Fibroblast of the aortic adventitia (primary cell): Measurements from ENCODE around the gene ROPN1B. TPM values are rescaled to one million over a fixed set of nuclear protein-coding genes. Genes with fewer than 3 reads are reported as not detected.
A peak's percentile ranks its signal among the peaks of the same experiment; 100 is the strongest.
"Not testable (repeated sequence)": the region's sequence is repeated elsewhere in the genome, so short reads cannot be mapped to it uniquely, and the experiment has no call there.

ENCODE experiments used
- DNase-seq: peaks from one replicate; pipeline ENCODE4 v3.0.0-alpha.2; 2010; ENCODE audit warnings: low read depth
- H3K4me3 ChIP-seq: 2 replicates; pipeline ENCODE4 v1.5.1; 2011; ENCODE audit warnings: low read depth, mild to moderate bottlenecking, control low read depth, low read length, moderate library complexity
- CTCF ChIP-seq: IDR thresholded peaks from 2 replicates; pipeline ENCODE4 v1.5.1; 2011; ENCODE audit warnings: mild to moderate bottlenecking, low read length, control low read depth, inconsistent platforms; ENCODE audit not compliant: insufficient read depth
- total RNA-seq: library from RNA; depleted of rRNA; stranded (reverse); fragments of >200 nt; gene quantifications from 2 replicates; pipeline ENCODE4 v1.2.3, GENCODE V29; 2012; ENCODE audit warnings: low replicate concordance

ROPN1B gene
- not detected in 2 replicates for total RNA-seq

GRCh38 chr3:125968701-125969592 is at the start of gene ROPN1B:
Gene ROPN1B, plus strand, starts transcription at chr3:125969178. Its CDS starts 2,877 bp downstream, at chr3:125972055.
- DNase-seq, H3K4me3 ChIP-seq: not testable (repeated sequence)

DNA sequence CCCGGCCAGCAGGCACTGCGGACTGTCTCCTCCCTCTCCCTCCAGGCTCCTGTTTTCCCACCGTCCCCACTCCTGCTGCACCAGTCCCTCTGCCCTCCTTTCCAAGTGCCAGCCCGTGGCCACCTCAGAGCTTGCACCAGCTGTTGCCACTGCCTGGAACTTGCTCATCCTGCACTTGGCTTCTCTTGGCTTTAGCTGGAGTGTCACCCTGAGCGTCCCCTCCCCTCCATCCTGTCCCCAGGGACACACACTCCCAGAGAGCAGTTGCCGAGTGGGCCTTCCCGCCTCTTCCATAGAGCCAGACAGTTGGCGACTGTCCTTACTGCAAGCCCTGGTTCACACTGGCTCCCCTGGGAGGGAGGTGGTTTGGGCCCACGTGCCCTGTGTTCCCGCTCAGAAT is 48.8 kb upstream of the ROPN1B start:
- not testable (repeated sequence) for DNase-seq, H3K4me3 ChIP-seq

GRCh38 chr3:125920751-125921279 is 48.2 kb upstream of the ROPN1B start:
- H3K4me3 ChIP-seq, DNase-seq: not testable (repeated sequence)

DNA sequence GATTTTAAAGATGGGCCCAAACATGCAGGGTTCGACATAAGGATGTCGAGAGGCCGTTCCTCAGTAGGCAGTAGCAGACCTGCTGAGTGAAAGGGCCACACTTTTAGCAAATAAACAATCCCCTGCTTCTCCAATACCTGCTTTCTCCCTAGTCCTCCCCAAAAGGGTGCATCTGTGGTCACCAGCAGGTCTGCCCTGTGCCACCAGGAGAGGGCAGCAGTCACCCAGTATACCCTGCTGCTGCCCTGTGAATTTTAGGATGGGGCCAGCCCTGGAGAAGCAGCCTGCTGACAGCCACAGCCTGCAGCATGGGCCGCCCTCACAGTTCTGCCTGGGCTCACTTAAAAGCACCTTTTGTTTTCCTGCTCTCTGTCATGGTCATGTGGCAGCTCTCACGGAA is 47.3 kb upstream of the ROPN1B start:
- TF ChIP-seq CTCF = peak; percentile 37
- peak; percentile 67 for DNase-seq
- not testable (repeated sequence) for H3K4me3 ChIP-seq

DNA sequence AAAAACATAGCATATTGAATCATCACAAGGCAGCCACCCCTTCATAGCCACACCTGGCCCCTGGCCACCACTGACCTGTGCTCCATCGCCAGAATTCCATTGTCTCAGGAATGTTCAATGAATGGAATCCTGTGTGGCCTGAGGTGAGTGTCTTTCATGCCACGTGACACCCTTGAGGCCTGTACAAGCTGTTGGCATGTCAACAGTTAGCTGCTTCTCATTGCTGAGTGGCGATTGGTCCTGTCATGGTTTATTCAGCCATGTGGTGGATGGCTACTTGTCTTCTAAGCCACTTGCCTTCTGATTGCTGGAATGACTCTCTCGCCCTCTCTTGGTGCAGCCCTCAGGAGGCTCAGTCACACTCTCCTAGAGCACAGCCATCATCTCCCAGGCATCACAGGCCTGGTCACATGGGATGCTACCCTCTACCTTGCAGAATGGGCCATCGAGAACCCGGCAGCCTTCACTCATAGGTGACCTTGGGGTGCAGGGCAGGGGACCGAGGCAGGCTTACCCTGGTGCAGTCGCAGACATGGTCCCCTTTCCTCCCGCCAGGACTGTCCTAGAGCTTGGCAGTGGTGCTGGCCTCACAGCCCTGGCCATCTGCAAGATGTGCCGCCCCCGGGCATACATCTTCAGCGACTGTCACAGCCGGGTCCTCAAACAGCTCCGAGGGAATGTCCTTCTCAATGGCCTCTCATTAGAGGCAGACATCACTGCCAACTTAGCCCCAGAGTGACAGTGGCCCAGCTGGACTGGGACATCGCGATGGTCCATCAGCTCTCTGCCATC is 45.5 kb upstream of the ROPN1B start:
- DNase-seq, H3K4me3 ChIP-seq: not testable (repeated sequence)

DNA sequence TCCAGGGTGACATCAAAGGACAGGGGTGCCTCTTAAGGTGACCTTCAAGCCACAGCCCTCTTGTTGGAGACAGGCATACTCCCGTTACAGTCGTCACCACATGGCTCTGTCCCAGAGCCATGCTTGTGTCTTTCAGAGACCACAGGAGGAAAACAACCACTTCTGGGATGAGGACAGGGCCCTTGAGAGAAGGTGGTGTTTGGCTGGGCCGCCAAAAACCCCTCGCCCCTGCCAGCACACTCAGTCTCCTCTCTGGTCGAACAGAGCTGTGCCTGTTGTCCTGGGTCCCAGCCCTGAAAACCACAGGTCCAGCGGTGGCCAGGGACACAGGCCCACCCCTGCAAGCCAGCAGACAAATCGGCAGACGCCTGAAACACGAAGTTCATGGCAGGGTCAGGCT is 44.7 kb upstream of the ROPN1B start:
- not testable (repeated sequence) for DNase-seq, H3K4me3 ChIP-seq

DNA sequence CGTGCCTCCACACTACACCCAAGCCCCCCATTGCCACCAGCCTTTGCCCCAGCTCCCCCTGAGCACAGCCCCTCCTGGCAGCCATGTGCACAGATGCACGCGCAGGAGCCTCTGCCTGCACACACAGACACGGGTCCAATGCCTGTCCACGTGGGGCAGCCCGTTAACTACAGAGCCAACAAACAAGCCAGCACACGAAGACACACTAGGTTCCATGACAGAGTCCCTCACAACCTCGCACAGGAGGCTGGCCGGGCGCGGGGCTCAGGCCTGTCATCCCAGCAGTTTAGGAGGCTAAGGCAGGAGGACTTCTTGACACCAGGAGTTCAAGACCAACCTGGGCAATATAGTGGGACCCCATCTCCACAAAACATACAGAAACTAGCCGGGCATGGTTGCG is 43.3 kb upstream of the ROPN1B start:
- not testable (repeated sequence) for H3K4me3 ChIP-seq, DNase-seq

- peak; percentile 37 for TF ChIP-seq CTCF
- H3K4me3 ChIP-seq = not testable (repeated sequence)
- DNase-seq = peak; percentile 9
These were observed 40.0 kb upstream of the ROPN1B start for GRCh38 chr3:125928771-125929545.

DNA sequence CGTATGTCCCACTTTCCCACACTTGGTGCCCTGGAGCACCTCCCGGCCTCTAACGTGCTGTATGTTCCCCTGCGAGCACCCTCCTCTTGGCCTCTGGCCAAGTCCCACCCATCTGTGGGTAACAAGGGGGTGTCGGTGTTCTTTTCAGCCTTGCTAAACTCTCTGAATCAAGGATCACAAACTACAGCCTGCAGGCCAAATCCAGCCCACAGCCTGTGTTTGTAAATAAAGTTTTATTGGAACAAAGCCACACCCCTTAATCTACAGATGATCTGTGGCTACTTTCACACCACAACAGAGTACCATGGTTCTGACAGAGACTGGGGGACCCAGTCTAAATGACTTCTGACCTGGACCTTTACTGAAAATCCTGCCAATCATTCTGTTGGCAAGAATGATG is 39.2 kb upstream of the ROPN1B start:
- H3K4me3 ChIP-seq, DNase-seq: not testable (repeated sequence)

GRCh38 chr3:125931355-125931880 is 37.6 kb upstream of the ROPN1B start:
- H3K4me3 ChIP-seq, DNase-seq: not testable (repeated sequence)

DNA sequence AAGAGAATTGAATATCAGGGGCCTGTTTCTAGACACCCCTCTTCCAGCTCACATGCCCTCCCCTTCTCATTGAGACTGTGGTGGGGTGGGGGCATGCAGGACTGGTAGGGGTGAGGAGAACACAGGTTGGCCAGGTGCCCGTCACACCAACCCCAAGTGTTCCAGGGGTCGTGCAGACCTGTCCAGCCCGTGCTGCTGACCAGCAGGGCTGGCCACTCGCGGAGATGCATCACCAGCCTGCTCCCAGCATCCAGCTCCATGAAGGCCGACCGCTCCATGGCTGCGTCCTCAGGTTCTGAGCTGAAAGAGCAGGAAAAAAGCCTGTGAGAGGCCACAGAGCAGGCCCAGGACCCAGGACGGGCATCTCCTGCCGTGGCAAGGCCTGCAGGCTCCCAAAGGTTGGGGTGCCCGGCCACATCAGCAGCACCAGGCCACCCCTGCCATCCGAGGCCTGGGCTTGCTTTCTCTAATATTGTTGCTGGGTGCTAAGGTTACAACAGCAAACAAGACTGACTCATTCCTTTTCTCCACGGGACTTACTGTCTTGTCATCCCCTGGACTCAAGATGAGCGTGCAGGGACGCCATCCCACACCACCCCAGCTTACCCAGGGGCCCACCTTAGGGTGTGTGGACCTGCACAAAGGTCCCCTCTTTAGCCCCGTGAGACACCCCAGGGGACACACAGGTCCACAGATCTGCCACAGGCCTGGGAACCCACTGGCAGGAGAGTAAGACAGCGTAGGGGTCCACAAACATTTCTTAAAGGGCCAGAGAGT is 35.4 kb upstream of the ROPN1B start:
- not testable (repeated sequence) for DNase-seq, H3K4me3 ChIP-seq

DNA sequence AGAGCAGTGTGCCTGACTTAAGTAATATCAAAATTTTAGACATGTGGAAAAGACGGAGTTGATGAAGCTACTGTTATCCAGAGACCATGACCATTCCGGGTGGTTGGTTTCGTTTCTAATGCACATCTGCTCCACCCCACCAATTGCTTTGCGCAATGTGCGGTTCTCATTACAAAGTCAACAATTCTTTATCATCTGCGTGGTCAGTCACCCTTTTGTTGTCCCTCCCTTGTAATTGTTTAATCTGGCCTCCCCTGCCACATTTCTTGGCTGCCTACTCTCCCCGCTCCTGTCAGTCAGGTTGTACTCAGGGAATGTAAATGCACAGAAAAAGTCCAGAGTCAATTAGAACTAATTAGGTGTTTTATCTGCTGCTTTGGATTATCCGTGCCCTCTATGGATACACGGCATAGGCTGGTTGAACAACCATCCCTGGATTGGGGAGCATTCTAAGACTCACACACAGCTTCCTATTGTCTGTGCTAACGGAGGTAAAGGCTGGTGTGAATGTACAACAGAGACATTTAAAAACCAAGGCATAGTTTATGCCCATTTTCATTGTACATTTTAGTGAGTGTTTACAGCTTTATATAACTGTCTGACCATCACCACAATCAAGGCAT is 33.6 kb upstream of the ROPN1B start:
- H3K4me3 ChIP-seq = peak overlapping the region; percentile 46
- peak; percentile 82 for DNase-seq

DNA sequence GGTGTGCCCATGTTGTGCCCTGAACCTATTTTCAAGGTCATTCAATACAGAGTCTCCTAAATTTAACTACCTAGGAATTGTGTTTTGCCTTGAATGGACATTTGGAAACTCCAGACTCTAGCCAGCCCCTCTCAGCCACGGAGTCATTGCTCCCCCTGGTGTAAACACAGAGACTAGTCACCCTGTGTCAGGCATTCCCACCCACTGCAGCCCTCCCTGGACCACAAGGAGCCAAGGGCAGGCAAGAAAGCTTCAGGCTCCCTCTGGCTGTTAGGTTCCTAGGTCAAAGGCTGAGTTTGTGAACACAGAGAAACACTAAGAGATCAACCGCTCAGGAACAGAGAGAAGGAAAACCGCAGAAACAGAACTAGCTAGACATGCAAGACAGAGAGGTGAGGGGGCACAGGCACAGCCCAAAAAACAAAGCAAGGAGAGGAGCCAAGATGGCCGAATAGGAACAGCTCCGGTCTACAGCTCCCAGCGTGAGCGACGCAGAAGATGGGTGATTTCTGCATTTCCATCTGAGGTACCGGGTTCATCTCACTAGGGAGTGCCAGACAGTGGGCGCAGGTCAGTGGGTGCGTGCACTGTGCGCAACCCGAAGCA is 32.7 kb upstream of the ROPN1B start:
- DNase-seq = peak; percentile 10
- H3K4me3 ChIP-seq = not testable (repeated sequence)

DNA sequence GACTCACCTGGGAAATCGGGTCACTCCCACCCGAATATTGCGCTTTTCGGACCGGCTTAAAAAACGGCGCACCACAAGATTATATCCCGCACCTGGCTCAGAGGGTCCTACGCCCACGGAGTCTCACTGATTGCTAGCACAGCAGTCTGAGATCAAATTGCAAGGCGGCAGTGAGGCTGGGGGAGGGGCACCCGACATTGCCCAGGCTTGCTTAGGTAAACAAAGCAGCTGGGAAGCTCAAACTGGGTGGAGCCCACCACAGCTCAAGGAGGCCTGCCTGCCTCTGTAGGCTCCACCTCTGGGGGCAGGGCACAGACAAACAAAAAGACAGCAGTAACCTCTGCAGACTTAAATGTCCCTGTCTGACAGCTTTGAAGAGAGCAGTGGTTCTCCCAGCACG is 32.1 kb upstream of the ROPN1B start:
- not testable (repeated sequence) for H3K4me3 ChIP-seq

More for the DNA sequence above, 32.1 kb upstream of the ROPN1B start:
- not testable (repeated sequence) for DNase-seq
